DOHH2 (cell line): ENCODE results near the gene CCN6.

Source experiments
- H3F3A ChIP-seq: fragments of 200-600 bp; sonication (generic), shearing (Covaris generic); 2 replicates; pipeline ENCODE4 v1.6.0; 2016; ENCODE audit warnings: antibody characterized with exemption, mild to moderate bottlenecking; ENCODE audit not compliant: control insufficient read depth, insufficient read depth
- H3K27ac ChIP-seq: fragments of 200-600 bp; sonication (generic); 2 replicates; pipeline ENCODE4 v1.5.1; 2014; ENCODE audit warnings: low read depth, mild to moderate bottlenecking, low read length, moderate library complexity
- H3K27me3 ChIP-seq: fragments of 200-600 bp; sonication (generic); 2 replicates; pipeline ENCODE4 v1.6.1; 2014; ENCODE audit warnings: mild to moderate bottlenecking, low read length, mixed read lengths; ENCODE audit not compliant: control insufficient read depth
- H3K36me3 ChIP-seq: fragments of 200-600 bp; sonication (generic); 2 replicates; pipeline ENCODE4 v1.6.1; 2014; ENCODE audit warnings: mild to moderate bottlenecking, low read length, moderate library complexity, mixed read lengths; ENCODE audit not compliant: control insufficient read depth
- H3K4me1 ChIP-seq: fragments of 200-600 bp; sonication (generic); 2 replicates; pipeline ENCODE4 v1.6.1; 2014; ENCODE audit warnings: mild to moderate bottlenecking, low read length, mixed read lengths; ENCODE audit not compliant: control insufficient read depth
- H3K4me2 ChIP-seq: fragments of 200-600 bp; sonication (generic); 2 replicates; pipeline ENCODE4 v1.6.0; 2014; ENCODE audit warnings: mild to moderate bottlenecking, low read length, moderate library complexity
- H3K4me3 ChIP-seq: fragments of 200-600 bp; sonication (generic); 2 replicates; pipeline ENCODE4 v1.5.1; 2014; ENCODE audit warnings: mild to moderate bottlenecking, low read length, mixed read lengths
- H3K79me2 ChIP-seq: fragments of 200-600 bp; sonication (generic); 2 replicates; pipeline ENCODE4 v1.6.1; 2014; ENCODE audit warnings: mild to moderate bottlenecking, low read length, mixed read lengths; ENCODE audit not compliant: control insufficient read depth
- H3K9me2 ChIP-seq: fragments of 200-600 bp; sonication (generic); replicated peaks from 2 replicates; pipeline ENCODE4 v1.6.1; 2014; ENCODE audit warnings: mild to moderate bottlenecking, low read length, mixed read lengths; ENCODE audit not compliant: control insufficient read depth
- H3K9me3 ChIP-seq: fragments of 200-600 bp; sonication (generic); 2 replicates; pipeline ENCODE4 v1.6.1; 2014; ENCODE audit warnings: antibody characterized with exemption, low read length, mixed read lengths; ENCODE audit not compliant: control insufficient read depth, insufficient read depth
- H4K20me1 ChIP-seq: fragments of 200-600 bp; sonication (generic); 2 replicates; pipeline ENCODE4 v1.6.0; 2014; ENCODE audit warnings: low read depth, mild to moderate bottlenecking, antibody characterized with exemption, low read length, moderate library complexity; ENCODE audit not compliant: control insufficient read depth, insufficient read depth
- CTCF ChIP-seq: fragments of 200-600 bp; sonication (generic); IDR thresholded peaks from one replicate; pipeline ENCODE4 v1.5.1; 2014; ENCODE audit warnings: antibody characterized with exemption, mild to moderate bottlenecking, low read depth, low read length; ENCODE audit not compliant: poor library complexity, severe bottlenecking
- EZH2phosphoT487 ChIP-seq: fragments of 200-600 bp; sonication (generic); IDR thresholded peaks from 2 replicates; pipeline ENCODE4 v1.6.1; 2017; ENCODE audit warnings: borderline replicate concordance, mild to moderate bottlenecking, antibody characterized with exemption, low read length, moderate library complexity, mixed read lengths

Gene CCN6

GRCh38 chr6:112054001-112054400 lies at the start of gene CCN6:
TSS of gene CCN6 (plus strand) at chr6:112054104. CDS start at chr6:112054358, 254 bp downstream.
- H3K9me3 ChIP-seq = no peaks in the 10 kb centered on the region
- no peaks in the 10 kb centered on the region for H3K9me2 ChIP-seq
- H3K4me3 ChIP-seq = no peak within 1 kb of the TSS
- H3K4me1 ChIP-seq = no peaks in the 10 kb centered on the region
- H3K4me2 ChIP-seq = no peak within 1 kb of the TSS
- H3K79me2 ChIP-seq = no peaks in the 10 kb centered on the region
- H3K27me3 ChIP-seq = peaks cover 7% of the 10 kb centered on the region; the same call in 1 of the 2 replicates
- H3K36me3 ChIP-seq = no peaks in the 10 kb centered on the region
- H3F3A ChIP-seq = no peaks in the 10 kb centered on the region
- no peak for TF ChIP-seq CTCF
- TF ChIP-seq EZH2phosphoT487 = no peak
- no peak within 1 kb of the TSS for H3K27ac ChIP-seq
- no peaks in the 10 kb centered on the region for H4K20me1 ChIP-seq

GRCh38 chr6:112004201-112005012 lies 49.5 kb upstream of the CCN6 start:
- no peak overlapping the region for H3K4me2 ChIP-seq
- no peaks in the 10 kb centered on the region for H3F3A ChIP-seq
- peaks cover 12% of the 10 kb centered on the region; the same call in 1 of the 2 replicates for H3K27me3 ChIP-seq
- H4K20me1 ChIP-seq = no peaks in the 10 kb centered on the region
- TF ChIP-seq EZH2phosphoT487 = no peak
- TF ChIP-seq CTCF = no peak
- H3K4me1 ChIP-seq = no peaks in the 10 kb centered on the region
- H3K36me3 ChIP-seq = no peaks in the 10 kb centered on the region
- no peak overlapping the region for H3K4me3 ChIP-seq
- H3K79me2 ChIP-seq = no peaks in the 10 kb centered on the region
- H3K27ac ChIP-seq = no peak overlapping the region
- H3K9me2 ChIP-seq = no peaks in the 10 kb centered on the region
- no peaks in the 10 kb centered on the region for H3K9me3 ChIP-seq

GRCh38 chr6:112005013-112005371 lies 48.9 kb upstream of the CCN6 start:
- H3K9me2 ChIP-seq = no peaks in the 10 kb centered on the region
- no peaks in the 10 kb centered on the region for H3K9me3 ChIP-seq
- no peaks in the 10 kb centered on the region for H4K20me1 ChIP-seq

More at GRCh38 chr6:112005013-112005371, 48.9 kb upstream of the CCN6 start:
- H3K4me2 ChIP-seq = no peak overlapping the region
- H3K36me3 ChIP-seq = no peaks in the 10 kb centered on the region
- H3K27ac ChIP-seq = no peak overlapping the region
- H3K4me3 ChIP-seq = no peak overlapping the region
- no peaks in the 10 kb centered on the region for H3F3A ChIP-seq
- TF ChIP-seq CTCF (no peak), EZH2phosphoT487 (no peak)
- H3K79me2 ChIP-seq = no peaks in the 10 kb centered on the region
- H3K4me1 ChIP-seq = no peaks in the 10 kb centered on the region
- H3K27me3 ChIP-seq = peaks cover 12% of the 10 kb centered on the region; the same call in 1 of the 2 replicates
